PFSK-1 (cell line): ENCODE data around the gene SDF2L1.

ENCODE experiments used
- SIN3A ChIP-seq: IDR thresholded peaks from 2 replicates; pipeline ENCODE4 v1.6.1; 2012; ENCODE audit warnings: mild to moderate bottlenecking, low read length, moderate library complexity, borderline replicate concordance; ENCODE audit not compliant: insufficient read depth
- TF ChIP-seq, protein P1 (sequence below), 2 experiments: IDR thresholded peaks; 2 replicates each; pipeline versions ENCODE4 v1.6.1 to v1.8.0; 2011 to 2012; ENCODE audit warnings: low read depth in 2 of 2, low read length in 2 of 2, control low read depth in 1 of 2, inconsistent platforms in 1 of 2, mild to moderate bottlenecking in 1 of 2, moderate library complexity in 1 of 2; ENCODE audit not compliant: insufficient read depth in 1 of 2

GRCh38 chr22:21691816-21692215 lies 49.7 kb downstream of the SDF2L1 start:
- TF ChIP-seq, protein P1, sequence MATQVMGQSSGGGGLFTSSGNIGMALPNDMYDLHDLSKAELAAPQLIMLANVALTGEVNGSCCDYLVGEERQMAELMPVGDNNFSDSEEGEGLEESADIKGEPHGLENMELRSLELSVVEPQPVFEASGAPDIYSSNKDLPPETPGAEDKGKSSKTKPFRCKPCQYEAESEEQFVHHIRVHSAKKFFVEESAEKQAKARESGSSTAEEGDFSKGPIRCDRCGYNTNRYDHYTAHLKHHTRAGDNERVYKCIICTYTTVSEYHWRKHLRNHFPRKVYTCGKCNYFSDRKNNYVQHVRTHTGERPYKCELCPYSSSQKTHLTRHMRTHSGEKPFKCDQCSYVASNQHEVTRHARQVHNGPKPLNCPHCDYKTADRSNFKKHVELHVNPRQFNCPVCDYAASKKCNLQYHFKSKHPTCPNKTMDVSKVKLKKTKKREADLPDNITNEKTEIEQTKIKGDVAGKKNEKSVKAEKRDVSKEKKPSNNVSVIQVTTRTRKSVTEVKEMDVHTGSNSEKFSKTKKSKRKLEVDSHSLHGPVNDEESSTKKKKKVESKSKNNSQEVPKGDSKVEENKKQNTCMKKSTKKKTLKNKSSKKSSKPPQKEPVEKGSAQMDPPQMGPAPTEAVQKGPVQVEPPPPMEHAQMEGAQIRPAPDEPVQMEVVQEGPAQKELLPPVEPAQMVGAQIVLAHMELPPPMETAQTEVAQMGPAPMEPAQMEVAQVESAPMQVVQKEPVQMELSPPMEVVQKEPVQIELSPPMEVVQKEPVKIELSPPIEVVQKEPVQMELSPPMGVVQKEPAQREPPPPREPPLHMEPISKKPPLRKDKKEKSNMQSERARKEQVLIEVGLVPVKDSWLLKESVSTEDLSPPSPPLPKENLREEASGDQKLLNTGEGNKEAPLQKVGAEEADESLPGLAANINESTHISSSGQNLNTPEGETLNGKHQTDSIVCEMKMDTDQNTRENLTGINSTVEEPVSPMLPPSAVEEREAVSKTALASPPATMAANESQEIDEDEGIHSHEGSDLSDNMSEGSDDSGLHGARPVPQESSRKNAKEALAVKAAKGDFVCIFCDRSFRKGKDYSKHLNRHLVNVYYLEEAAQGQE (IDR thresholded peaks at IDR 0.05; ENCODE audit: insufficient read depth in 1 of 2, low read depth in 2 of 2, low read length in 2 of 2), result no peak
- TF ChIP-seq SIN3A, result no peak
